ENCODE data around the gene LMOD1.

GRCh38 chr1:201970334-201971159, 24.2 kb upstream of the LMOD1 start:
- no peak for TF ChIP-seq CTCF (IDR thresholded peaks at IDR 0.05; ENCODE audit: borderline replicate concordance, extremely low read depth, low read length, poor library complexity, severe bottlenecking)
- TF ChIP-seq EZH2 (IDR thresholded peaks at IDR 0.05; ENCODE audit: borderline replicate concordance, low read depth, low read length, severe bottlenecking) = no peak

All from DND-41 (cell line).